GM19043 (cell line): ENCODE data around the gene CASTOR2.
"Not testable (repeated sequence)": the region's sequence is repeated elsewhere in the genome, so short reads cannot be mapped to it uniquely, and the experiment has no call there.

ENCODE experiments used
- ATAC-seq: cut with Tn5 transposase; IDR thresholded peaks from one replicate; pipeline ENCODE4 v1.9.1; 2021; ENCODE audit warnings: low read depth; ENCODE audit not compliant: unreplicated experiment

Gene CASTOR2

GRCh38 chr7:75049817-75050216 is 85.3 kb downstream of the CASTOR2 start:
- ATAC-seq: no peak

GRCh38 chr7:75050501-75050900 is 86.0 kb downstream of the CASTOR2 start:
- no peak for ATAC-seq

- no peak for ATAC-seq
Observed at GRCh38 chr7:75054744-75055143, 90.2 kb downstream of the CASTOR2 start.

- no peak for ATAC-seq
Observed at GRCh38 chr7:75055155-75055554, 90.7 kb downstream of the CASTOR2 start.

- ATAC-seq: no peak
Observed at GRCh38 chr7:75055830-75056772, 91.6 kb downstream of the CASTOR2 start.

GRCh38 chr7:75058406-75058805 is 93.9 kb downstream of the CASTOR2 start:
- no peak for ATAC-seq

- ATAC-seq: no peak
Observed at GRCh38 chr7:75064291-75064690, 99.8 kb downstream of the CASTOR2 start.

GRCh38 chr7:75064801-75065200 is 100.3 kb downstream of the CASTOR2 start:
- no peak for ATAC-seq

GRCh38 chr7:75066521-75066920 is 102.0 kb downstream of the CASTOR2 start:
- ATAC-seq: no peak

GRCh38 chr7:75072981-75073283 is 108.4 kb downstream of the CASTOR2 start:
- no peak for ATAC-seq

- ATAC-seq: not testable (repeated sequence)
Observed at GRCh38 chr7:75074262-75074641, 109.7 kb downstream of the CASTOR2 start.
